Lower leg skin (tissue), 4 donors: ENCODE data around the gene PDE3B. TPM values are rescaled to one million over a fixed set of nuclear protein-coding genes. Genes with fewer than 3 reads are reported as not detected.
"Not testable (repeated sequence)": the region's sequence is repeated elsewhere in the genome, so short reads cannot be mapped to it uniquely, and the experiment has no call there.

Experiments
- DNase-seq, 2 donors: peaks; one replicate each; pipeline ENCODE4 v3.0.0-alpha.2; 2019; ENCODE audit warnings: low spot score in 2 of 2
- H3K4me3 ChIP-seq: fragments of 200-600 bp; sonication (generic); 2 replicates; pipeline ENCODE4 v1.5.1; 2017; ENCODE audit warnings: mild to moderate bottlenecking, low read depth; ENCODE audit not compliant: poor library complexity, severe bottlenecking
- POLR2A ChIP-seq, 2 donors: fragments of 450-650 bp; IDR thresholded peaks; one replicate each; pipeline ENCODE4 v1.6.1; 2016 to 2017; ENCODE audit warnings: antibody characterized with exemption in 2 of 2, mild to moderate bottlenecking in 1 of 2, moderate library complexity in 1 of 2
- WGBS, 2 donors: methylation state at CpG; one replicate each; pipeline ENCODE4 v1.1.5; 2018; 5-methylcytosine and 5-hydroxymethylcytosine counted together
- intact Hi-C: fragments of 100-400 bp; cut with DNase I; formaldehyde crosslinking; loops from one replicate; pipeline ENCODE4 v1.15.0; 2023; ENCODE audit warnings: low total_unique reads
- total RNA-seq, 4 donors: library from RNA; depleted of rRNA; stranded (reverse); fragments of >200 nt; gene quantifications; one replicate each; pipeline ENCODE4 v1.1.0, GENCODE V29; 2016
- TF ChIP-seq, protein P1 (sequence below), 3 donors: fragments of 450-650 bp; IDR thresholded peaks; one replicate each; pipeline ENCODE4 v1.5.1; 2016; ENCODE audit warnings: antibody characterized with exemption in 3 of 3, mild to moderate bottlenecking in 3 of 3, moderate library complexity in 2 of 3

Gene PDE3B
- total RNA-seq, 4 donors from 2014 or later, result 0.88 to 4.3 (median 2.1) TPM

- DNase-seq, result no peak
- TF ChIP-seq, protein P1, sequence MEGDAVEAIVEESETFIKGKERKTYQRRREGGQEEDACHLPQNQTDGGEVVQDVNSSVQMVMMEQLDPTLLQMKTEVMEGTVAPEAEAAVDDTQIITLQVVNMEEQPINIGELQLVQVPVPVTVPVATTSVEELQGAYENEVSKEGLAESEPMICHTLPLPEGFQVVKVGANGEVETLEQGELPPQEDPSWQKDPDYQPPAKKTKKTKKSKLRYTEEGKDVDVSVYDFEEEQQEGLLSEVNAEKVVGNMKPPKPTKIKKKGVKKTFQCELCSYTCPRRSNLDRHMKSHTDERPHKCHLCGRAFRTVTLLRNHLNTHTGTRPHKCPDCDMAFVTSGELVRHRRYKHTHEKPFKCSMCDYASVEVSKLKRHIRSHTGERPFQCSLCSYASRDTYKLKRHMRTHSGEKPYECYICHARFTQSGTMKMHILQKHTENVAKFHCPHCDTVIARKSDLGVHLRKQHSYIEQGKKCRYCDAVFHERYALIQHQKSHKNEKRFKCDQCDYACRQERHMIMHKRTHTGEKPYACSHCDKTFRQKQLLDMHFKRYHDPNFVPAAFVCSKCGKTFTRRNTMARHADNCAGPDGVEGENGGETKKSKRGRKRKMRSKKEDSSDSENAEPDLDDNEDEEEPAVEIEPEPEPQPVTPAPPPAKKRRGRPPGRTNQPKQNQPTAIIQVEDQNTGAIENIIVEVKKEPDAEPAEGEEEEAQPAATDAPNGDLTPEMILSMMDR (IDR thresholded peaks at IDR 0.05), result no peak
- no peak for TF ChIP-seq POLR2A (IDR thresholded peaks at IDR 0.05)
- no peak overlapping the region for H3K4me3 ChIP-seq
- intact Hi-C loops, result no loop called here
Measured at GRCh38 chr11:14872032-14872431, 228.4 kb downstream of the PDE3B start.

DNA sequence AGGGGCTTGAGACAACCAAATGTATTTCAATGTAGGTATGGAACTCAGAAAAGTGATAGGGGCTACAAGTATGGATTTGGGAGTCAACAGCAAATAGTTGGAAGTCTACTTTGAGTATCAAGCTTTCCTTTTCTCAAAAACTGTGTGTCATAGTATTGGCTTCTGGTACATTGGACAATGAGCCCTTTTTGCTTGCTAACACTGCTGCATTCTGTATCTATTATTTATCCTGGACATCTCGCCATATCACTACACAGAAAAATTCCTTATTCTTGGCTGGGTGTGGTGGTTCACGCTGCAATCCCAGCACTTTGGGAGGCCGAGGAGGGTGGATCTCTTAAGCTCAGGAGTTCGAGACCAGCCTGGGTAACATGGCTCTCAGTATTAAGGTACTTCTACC is 230.0 kb downstream of the PDE3B start:
- H3K4me3 ChIP-seq, result no peak overlapping the region
- 84 to 88% methylated on average over 4 of the region's 4 CpGs for WGBS, 2 donors
- TF ChIP-seq, protein P1 (IDR thresholded peaks at IDR 0.05), result no peak
- TF ChIP-seq POLR2A (IDR thresholded peaks at IDR 0.05), result no peak
- intact Hi-C loops, result no loop called here
- no peak for DNase-seq

DNA sequence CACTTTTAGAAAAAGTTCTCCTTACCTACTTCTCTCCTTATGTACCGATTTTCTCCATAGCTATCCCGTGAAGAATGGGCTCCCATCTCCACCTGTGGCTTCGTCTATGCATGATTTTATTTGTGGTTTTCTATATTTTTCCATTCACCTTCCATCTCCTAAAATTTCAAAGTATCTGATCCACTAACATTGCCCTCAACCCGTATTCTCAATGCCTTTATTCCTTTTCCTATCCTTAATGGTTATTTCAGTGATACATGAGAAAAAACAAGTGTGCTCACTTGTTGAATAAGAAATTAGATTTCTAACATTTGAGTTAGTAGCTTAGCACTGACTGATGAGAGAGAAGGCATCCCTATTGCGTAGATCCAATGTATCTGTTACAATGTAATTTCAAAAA is 231.6 kb downstream of the PDE3B start:
- no peak for DNase-seq
- TF ChIP-seq, protein P1 (IDR thresholded peaks at IDR 0.05), result no peak
- TF ChIP-seq POLR2A (IDR thresholded peaks at IDR 0.05), result no peak
- intact Hi-C loops, result no loop called here
- H3K4me3 ChIP-seq, result no peak overlapping the region
- WGBS, 2 donors, result 95 to 96% methylated on average over 5 of the region's 5 CpGs

DNA sequence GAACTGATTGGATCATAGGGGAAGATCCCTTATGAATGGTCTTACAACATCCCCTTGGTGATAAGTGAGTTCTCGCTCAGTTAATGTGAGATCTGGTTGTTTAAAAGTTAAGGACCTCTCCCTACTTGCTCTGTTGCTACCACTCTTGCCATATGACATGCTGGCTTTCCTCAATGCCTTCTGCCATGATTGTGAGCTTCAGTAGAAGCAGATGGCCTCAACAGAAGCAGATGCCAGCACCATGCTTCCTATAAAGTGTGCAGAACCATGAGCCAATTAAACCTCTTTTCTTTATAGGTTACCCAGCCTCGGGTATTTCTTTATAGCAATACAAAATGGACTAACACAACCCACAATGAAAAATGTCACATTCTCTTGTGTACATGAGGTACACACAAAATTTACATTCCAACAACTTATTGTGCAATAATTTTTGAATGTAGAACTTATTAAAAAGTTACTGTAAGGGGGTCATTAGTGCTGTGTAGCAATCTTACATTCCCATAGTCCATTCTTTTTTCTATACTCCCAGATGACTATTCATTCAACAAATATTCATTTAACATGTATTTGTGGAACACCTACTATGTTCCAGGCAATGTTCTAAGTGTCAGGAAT is 238.1 kb downstream of the PDE3B start:
- intact Hi-C loops, result no loop called here
- no peak for TF ChIP-seq POLR2A (IDR thresholded peaks at IDR 0.05)
- TF ChIP-seq, protein P1 (IDR thresholded peaks at IDR 0.05), result no peak
- H3K4me3 ChIP-seq, result no peak overlapping the region
- 88 to 89% methylated on average over 2 of the region's 2 CpGs for WGBS, 2 donors
- no peak for DNase-seq

DNA sequence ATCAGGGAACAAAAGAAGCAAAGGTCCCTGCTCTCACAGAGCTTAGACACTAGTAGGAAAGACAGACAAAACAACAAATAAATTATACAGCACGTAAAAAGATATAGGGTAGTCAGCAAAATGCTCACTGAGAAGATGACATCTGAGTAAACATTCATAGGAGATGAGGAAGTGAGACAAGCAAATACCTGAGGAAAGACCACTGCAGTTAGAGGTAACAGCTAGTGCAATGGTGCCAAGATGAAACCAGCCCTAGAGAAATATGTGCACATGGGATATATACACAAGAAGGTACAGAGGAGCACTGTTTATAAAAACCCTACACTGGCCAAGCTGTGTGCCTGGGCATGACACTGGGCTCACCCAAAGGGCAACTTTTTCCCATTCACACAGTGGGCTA is 238.6 kb downstream of the PDE3B start:
- 84 to 98% methylated on average over 1 of the region's 1 CpG for WGBS, 2 donors

DNA sequence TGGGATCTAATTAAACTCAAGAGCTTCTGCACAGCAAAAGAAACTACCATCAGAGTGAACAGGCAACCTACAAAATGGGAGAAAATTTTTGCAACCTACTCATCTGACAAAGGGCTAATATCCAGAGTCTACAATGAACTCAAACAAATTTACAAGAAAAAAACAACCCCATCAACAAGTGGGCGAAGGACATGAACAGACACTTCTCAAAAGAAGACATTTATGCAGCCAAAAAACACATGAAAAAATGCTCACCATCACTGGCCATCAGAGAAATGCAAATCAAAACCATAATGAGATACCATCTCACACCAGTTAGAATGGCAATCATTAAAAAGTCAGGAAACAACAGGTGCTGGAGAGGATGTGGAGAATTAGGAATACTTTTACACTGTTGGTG is 240.1 kb downstream of the PDE3B start:
- 100% methylated on average over 1 of the region's 1 CpG; no CpG with 5 or more reads in 1 of the 2 donors for WGBS, 2 donors
- intact Hi-C loops, H3K4me3 ChIP-seq: not testable (repeated sequence)

More for the DNA sequence above, 238.6 kb downstream of the PDE3B start:
- intact Hi-C loops, result no loop called here
- TF ChIP-seq, protein P1 (IDR thresholded peaks at IDR 0.05), result no peak
- TF ChIP-seq POLR2A (IDR thresholded peaks at IDR 0.05), result no peak
- no peak overlapping the region for H3K4me3 ChIP-seq
- DNase-seq, result no peak

More for the DNA sequence above, 240.1 kb downstream of the PDE3B start:
- not testable (repeated sequence) for DNase-seq
